Inflammatory macrophage treated with lipopolysaccharide for 4 hours (primary cell): ENCODE results near the gene FBLL1.
"Not testable (repeated sequence)": the region's sequence is repeated elsewhere in the genome, so short reads cannot be mapped to it uniquely, and the experiment has no call there.

Experiments
- DNase-seq: peaks from one replicate; pipeline ENCODE4 v3.0.0-alpha.2; 2020

FBLL1 gene

DNA sequence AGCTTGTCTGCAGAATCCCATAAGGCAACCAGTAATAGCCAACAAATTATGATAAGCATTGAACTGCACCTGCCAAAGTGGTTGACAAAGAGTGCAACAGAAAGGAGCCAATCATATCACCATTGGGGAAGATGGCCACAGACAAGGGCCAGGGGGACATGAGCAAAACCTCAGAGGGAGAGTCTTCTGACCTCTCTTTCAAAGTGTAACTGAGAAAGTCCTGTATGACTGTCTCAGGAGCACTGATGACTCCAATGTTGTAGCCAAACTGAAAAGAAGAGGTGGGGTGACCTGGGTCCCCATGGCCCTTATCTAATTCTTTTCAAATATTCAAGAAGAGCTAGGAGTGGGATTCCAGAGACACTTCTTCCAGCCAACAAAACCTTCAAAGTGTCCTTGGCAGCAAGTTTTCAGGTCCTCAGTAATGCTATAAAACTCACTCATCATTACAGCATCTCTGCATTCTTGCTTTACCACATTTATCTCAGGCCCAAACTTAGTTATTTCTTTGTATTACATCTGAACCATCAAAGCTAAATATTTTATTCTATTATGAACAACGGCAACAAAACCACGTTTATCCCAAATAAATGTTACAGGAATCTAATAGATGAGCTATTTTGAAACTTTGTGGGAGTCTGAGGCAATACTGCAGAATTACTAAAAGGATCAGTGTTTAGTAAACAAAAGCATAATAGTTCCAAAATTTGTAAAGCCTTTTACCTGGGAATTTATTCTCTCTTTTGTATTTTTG lies 24.4 kb downstream of the FBLL1 start:
- DNase-seq, result no peak

DNA sequence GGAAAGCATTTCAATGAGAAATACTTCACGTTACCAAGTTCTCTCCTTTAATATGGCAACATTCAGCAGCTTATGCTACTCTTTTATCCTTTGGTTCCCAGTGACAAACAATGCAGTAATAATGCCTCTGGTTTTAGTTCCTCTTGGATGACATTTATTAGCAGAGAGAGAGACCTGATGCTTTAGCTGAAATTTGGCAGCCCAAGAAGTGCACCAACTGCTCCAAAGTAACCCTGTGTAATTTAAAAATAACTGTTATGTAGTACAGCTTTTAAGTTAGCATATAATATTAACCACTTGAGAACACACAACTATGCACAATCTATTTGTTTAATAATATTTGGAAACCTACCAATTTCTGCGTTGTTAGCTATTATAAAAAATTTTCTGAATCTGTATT lies 28.3 kb downstream of the FBLL1 start:
- no peak for DNase-seq

DNA sequence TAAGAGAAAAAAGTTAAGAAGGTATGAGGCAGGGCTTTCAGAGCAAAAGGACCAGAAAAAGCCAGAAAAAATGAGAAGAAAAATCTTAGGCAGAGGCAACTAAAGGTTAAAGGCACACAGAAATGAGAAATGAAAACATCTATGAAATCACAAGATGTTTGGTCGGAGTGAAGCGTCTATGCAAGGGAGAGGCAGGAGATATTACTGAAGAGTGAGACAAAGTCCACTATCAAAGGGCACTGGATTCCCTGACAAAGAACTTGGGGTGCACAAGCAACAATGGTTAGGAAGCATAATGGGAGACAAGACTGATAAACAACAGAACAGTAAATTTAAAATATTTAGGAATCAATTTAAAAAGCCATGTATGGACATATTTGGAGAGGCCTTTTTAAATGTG lies 33.2 kb downstream of the FBLL1 start:
- no peak for DNase-seq

DNA sequence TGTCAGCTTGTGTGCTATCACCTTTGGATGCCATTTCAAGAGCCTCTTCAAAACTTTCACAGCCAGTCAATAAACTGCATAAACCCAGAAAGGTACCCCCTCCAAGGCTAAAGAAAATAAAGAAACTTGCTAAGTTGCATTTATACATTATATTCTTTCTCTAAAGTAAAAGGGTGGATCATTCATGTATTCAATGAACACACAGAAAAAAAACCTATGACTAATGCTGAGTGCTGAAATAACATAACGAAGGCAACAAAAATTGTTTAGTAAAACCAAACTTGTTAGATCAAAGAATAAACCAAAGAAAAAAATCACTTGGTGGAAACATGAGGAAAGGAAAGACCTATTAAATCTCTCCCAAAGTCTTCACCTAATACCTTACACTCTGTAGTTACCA lies 34.9 kb downstream of the FBLL1 start:
- DNase-seq, result no peak

DNA sequence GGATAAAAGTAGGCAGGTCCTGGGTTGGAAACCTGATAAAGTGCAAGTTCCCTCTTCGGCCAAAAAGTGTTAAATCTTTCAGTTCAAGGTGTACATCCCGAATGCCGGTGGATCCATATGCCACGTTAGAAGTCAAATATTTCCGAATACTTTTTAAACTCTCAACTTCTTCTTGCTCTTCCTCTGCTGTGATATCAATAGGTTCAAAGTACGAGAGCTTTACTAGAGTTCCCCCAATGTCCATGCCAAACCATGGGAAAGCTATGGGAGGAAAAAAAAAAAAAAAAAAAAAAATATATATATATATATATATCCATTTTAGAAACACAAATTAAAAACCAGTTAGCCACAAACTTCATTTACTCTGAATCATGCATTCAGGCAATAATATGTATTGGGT lies 39.6 kb downstream of the FBLL1 start:
- DNase-seq, result no peak

DNA sequence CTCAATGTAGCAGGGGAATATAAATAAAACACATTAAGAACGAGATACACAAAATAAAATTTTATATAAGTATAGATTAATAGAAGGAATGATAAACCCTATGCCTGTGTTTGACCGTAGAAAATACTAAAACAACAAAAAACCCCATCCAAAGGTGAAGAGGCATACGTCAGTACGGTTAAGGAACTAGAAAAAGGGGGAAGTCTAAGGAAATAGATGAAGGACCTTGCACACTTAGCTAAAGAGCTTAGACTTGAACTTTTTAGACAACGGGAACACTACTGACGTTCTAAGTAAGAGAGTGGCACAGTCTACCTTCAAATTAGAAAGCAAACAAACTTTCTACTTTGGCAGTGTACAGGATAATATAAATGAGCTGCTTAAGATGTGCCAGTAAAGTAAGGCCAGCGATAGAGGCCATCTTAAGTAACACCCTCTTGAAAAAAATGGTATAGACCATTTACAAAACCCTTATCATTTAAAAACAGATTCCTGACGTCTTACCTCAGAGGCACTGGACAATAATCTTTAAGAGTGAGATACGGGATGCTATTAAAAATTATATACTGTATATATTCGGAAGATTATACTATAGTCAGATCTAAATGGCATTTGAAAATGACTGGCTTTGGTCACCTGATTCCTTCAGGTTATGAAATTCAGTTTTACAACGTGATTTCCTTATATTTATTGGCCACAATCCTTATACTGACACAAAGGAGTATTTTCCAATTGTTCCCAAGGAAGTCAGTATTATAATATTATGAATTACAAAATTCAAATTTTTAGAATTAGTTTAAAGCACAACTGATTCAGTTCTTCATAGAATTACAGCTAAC lies 41.6 kb downstream of the FBLL1 start:
- no peak for DNase-seq

DNA sequence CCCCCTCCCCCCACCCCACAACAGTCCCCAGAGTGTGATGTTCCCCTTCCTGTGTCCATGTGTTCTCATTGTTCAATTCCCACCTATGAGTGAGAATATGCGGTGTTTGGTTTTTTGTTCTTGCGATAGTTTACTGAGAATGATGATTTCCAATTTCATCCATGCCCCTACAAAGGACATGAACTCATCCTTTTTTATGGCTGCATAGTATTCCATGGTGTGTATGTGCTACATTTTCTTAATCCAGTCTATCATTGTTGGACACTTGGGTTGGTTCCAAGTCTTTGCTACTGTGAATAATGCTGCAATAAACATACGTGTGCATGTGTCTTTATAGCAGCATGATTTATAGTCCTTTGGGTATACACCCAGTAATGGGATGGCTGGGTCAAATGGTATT lies 44.6 kb downstream of the FBLL1 start:
- not testable (repeated sequence) for DNase-seq

DNA sequence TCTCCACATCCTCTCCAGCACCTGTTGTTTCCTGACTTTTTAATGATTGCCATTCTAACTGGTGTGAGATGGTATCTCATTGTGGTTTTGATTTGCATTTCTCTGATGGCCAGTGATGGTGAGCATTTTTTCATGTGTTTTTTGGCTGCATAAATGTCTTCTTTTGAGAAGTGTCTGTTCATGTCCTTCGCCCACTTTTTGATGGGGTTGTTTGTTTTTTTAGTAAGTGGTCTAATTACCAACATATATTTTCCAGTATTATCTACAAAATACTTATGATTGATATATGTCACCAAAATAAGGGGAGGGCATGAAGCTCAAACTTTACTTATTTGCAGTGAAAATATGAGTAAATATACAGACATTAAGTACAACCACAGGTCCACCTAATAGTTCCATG lies 45.1 kb downstream of the FBLL1 start:
- not testable (repeated sequence) for DNase-seq

DNA sequence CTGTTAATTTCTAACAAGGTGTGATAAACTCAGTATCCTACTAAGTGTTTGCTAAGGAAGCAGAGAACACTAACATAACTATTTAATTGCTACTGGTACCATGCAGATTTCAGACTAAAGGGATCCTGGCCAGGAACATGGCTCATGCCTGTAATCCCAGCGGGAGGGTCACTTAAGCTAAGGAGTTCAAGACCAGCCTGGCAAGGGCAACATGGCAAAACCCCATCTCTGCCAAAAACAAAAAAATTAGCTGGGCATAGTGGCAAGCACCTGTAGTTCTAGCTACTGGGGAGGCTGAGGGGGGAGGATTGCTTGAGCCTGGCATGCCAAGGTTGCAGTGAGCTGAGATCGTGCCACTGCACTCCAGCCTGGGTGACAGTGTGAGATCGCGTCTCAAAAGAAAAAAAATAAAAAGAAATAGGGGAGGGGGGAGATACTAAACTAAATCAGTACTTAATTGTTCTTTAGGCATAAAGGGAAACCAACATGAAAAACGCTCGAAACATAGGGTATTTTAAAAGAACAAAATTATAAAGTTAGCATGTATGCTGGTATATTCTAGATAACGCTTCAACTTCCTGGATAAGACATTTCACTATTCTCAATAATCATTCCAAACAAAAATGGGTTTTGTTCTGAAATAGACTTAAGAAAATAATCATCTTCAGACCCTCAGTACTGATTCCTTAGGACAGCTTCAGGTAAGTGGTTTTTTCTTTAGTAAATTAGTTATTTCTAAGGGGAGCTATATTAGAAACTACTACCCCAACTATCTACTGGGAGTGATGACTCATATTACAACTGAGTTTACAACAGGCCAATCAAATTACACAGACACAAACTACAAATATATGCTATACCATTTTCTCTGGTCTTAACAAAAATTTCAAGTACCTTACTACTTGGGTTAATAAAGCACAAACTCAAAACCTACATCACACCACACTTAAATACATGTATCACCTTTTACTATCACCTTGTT lies 46.6 kb downstream of the FBLL1 start:
- DNase-seq, result no peak

DNA sequence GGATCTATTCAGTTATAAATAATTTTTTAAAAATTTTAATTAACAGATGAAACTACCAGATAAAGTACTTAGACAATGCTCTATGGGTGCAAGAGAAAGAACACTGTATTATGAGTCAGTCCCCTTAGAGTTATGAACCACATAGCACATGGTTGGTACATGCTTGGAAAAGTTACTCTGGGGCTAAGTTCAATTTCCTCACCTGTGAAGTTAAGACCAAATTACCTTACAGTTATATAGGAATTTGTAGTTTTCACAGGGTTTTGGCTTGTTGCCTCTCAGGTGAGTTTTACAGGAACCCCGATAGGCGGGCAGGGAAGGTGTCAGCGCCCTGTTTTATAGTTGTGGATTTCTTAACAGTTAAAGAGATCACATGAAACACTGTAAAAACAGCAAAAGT lies 48.9 kb downstream of the FBLL1 start:
- DNase-seq, result peak; percentile 27

DNA sequence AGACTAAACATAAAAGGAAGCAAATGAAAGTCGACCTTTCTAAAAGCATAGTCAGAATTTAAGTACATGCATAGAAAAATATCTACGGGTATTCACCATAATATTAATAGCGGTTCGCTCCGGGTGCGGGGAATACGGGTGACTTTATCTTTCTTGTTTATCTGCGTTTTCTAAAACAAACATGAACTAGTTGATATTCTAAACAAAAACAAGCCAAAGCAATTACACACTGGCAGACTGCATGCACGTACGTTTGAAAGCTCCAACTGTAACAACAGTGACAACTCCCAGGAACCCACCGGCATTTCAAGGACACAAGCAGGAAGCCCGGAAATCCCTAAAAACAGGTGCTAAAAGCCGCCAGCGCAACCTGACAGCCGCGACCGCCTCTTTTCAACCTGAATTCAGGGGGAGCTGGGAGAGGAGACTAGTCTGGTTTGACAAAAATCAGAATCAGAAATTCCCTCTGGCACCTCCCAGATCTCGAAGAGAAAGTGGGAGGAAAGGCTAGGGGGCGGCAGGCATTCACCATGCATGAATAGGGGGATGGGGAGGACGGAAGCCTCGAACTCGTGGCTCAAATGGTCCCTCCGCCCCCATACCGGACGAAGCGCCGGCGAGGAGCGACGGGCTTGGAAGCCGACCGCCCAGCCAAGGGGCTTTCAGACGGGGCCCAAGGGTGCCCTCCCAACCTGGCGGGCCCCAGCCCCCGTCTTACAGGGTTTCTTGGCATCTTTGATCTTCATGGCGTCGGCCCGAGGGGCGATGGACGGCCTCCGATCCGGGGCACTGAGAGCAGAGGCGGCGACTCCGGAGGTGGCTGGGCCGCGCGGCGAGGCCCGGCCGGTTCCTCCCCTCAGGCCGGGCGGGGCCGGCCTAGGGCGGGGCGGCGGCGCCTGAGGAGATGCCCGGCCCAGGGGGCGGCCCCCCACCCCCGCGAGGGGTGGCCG lies 49.7 kb downstream of the FBLL1 start, which contains the start of gene PANK3:
Gene PANK3, minus strand, starts transcription at position 831 of the 950 bp plus-strand sequence. Its CDS starts 85 bp downstream, at position 746.
- no peak for DNase-seq

DNA sequence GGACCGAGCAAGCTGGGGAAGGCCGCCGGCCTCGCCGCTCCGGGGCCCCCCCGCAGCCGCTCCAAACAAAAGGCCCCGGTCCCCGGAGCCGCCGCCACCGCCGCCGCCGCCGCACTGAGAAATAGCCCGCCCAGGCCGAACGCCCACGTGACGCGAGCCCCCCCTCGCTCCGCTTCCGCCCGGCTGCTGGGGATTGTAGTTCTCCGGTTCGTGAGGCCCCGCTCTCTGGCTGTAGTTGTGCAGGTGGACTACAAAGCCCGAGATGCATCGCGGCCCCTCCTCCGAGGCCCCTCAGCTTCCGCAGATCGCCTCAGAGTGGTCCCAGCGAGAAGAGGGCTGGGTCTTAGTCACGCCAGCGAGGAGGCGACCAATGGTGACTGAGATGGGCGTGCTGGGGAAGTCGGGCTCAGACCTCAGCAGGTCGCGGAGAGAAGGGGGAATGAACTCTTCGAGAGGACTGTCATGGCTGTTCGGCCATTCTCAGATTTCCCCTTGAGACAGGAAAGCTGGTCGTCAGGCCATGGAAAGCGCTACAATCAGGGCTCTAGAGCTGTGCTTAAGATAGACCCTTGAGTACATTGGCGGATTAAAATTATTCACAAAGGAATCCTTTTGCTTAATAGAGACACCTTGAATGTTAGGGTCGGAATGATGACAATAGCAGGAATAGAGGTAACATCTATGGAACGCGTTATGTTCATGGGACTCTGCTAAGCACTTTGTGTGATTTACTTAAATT lies 50.6 kb downstream of the FBLL1 start:
- peak; percentile 99 for DNase-seq

DNA sequence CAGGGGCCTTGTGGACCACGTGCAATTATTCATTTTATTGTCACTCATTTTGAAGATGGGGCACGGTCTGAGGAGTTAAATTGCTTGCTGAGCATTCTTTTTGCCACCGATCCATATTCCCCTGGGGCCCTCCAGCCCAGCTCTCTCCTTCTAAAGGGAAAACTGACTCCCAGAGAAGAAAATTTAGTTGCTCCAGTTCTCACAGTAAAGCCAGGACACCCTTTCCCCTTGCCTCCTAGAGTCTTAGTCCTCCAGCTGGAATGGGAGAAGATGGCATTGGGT lies 51.1 kb downstream of the FBLL1 start:
- no peak for DNase-seq
